Keratinocyte (primary cell): Measurements from ENCODE around the gene FLT3LG.

Experiments
- EZH2 ChIP-seq: IDR thresholded peaks from one replicate; pipeline ENCODE4 v1.6.1; 2012; ENCODE audit warnings: inconsistent platforms, mild to moderate bottlenecking, low read length, moderate library complexity
- TF ChIP-seq, protein P1 (sequence below), 3 experiments: IDR thresholded peaks in 1 of 3; conservative IDR thresholded peaks in 1 of 3; optimal IDR thresholded peaks in 1 of 3; 2 replicates in 2 of 3; 3 replicates in 1 of 3; pipeline versions ENCODE3 to v1.5.1; 2011; ENCODE audit warnings: low read length in 3 of 3, mild to moderate bottlenecking in 3 of 3, moderate library complexity in 2 of 3, control low read depth in 1 of 3, inconsistent platforms in 1 of 3; ENCODE audit not compliant: insufficient read depth in 2 of 3; ENCODE audit errors: extremely low read depth in 1 of 3

DNA sequence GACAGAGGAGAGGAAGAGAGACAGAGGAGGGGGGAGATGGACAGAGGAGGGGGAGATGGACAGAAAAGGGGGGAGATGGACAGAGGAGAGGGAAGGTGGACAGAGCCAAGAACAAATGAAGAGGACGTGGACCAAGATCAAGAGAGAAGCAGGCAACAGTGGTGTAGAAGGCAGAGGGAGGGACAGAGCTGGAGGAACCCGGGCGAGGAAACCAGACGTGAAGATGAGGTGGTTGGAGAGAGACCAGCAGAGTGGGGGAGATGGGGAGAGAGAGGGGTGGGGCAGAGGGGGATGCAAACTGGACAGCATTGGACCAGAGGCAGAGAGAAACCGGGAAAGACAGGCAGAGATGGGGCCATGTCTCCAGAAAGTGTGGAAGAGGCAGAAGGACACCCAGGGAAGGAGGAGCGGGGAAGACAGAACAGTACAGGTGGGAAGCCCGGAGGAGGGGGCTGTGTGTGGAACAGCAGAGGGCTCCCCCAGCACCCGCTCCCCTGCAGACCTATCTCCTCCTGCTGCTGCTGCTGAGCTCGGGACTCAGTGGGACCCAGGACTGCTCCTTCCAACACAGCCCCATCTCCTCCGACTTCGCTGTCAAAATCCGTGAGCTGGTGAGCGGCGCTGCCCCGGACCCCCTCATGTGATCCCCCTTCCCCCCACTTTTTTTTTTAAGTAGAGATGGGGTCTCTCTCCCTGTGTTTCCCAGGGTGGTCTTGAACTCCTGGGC, 1.3 kb downstream of the FLT3LG start:
- TF ChIP-seq, protein P1, sequence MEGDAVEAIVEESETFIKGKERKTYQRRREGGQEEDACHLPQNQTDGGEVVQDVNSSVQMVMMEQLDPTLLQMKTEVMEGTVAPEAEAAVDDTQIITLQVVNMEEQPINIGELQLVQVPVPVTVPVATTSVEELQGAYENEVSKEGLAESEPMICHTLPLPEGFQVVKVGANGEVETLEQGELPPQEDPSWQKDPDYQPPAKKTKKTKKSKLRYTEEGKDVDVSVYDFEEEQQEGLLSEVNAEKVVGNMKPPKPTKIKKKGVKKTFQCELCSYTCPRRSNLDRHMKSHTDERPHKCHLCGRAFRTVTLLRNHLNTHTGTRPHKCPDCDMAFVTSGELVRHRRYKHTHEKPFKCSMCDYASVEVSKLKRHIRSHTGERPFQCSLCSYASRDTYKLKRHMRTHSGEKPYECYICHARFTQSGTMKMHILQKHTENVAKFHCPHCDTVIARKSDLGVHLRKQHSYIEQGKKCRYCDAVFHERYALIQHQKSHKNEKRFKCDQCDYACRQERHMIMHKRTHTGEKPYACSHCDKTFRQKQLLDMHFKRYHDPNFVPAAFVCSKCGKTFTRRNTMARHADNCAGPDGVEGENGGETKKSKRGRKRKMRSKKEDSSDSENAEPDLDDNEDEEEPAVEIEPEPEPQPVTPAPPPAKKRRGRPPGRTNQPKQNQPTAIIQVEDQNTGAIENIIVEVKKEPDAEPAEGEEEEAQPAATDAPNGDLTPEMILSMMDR (optimal IDR thresholded peaks at IDR 0.05 in 1 of 3, IDR thresholded peaks at IDR 0.05 in 1 of 3, conservative IDR thresholded peaks at IDR 0.05 in 1 of 3; ENCODE audit: extremely low read depth in 1 of 3, insufficient read depth in 2 of 3, low read length in 3 of 3), result no peak
- TF ChIP-seq EZH2, result no peak
